ENCODE measurements around the gene MEX3A. TPM values are rescaled to one million over a fixed set of nuclear protein-coding genes. Genes with fewer than 3 reads are reported as not detected.

Gene MEX3A
- total RNA-seq, 1 experiment from 2014 or later: 5.0 TPM

GRCh38 chr1:156052862-156053767 lies 29.1 kb downstream of the MEX3A start:
- H3K4me1 Mint-ChIP-seq (ENCODE audit: low read depth, unreplicated experiment): peaks cover 33% of the 10 kb centered on the region
- DNase-seq: peak; percentile 81
- CTCF ChIA-PET: interaction anchor here (0.6 to 2.4 kb wide), 8 partner anchors 9 to 226 kb away, joined by 3 to 10 read pairs (median 3); no protein-coding TSS in a partner anchor
- no peaks in the 10 kb centered on the region for H3K27me3 Mint-ChIP-seq (ENCODE audit: unreplicated experiment)
- intact Hi-C loops (cut with micrococcal nuclease; ENCODE audit: unreplicated experiment): no loop called here
- peaks cover 70% of the 10 kb centered on the region for H3K36me3 Mint-ChIP-seq (ENCODE audit: insufficient read depth, unreplicated experiment)
- peak overlapping the region; percentile 99 for H3K4me3 Mint-ChIP-seq (ENCODE audit: low read depth, unreplicated experiment)
- BruUV-seq (replicated peaks): no TSS peak
- H3K9me3 Mint-ChIP-seq (ENCODE audit: low read depth, unreplicated experiment): no peaks in the 10 kb centered on the region
- H3K27ac Mint-ChIP-seq (ENCODE audit: unreplicated experiment): peak overlapping the region; percentile 75
- TF ChIP-seq CTCF (IDR thresholded peaks at IDR 0.05; ENCODE audit: unreplicated experiment): peak; percentile 43

GRCh38 chr1:156051011-156051725 lies 31.1 kb downstream of the MEX3A start:
- Mint-ChIP-seq H3K27ac (ENCODE audit: unreplicated experiment) (no peak overlapping the region), H3K9me3 (ENCODE audit: low read depth, unreplicated experiment) (no peaks in the 10 kb centered on the region), H3K4me3 (ENCODE audit: low read depth, unreplicated experiment) (no peak overlapping the region), H3K27me3 (ENCODE audit: unreplicated experiment) (no peaks in the 10 kb centered on the region), H3K36me3 (ENCODE audit: insufficient read depth, unreplicated experiment) (peaks cover 74% of the 10 kb centered on the region), H3K4me1 (ENCODE audit: low read depth, unreplicated experiment) (peaks cover 28% of the 10 kb centered on the region)
- no peak for TF ChIP-seq CTCF (IDR thresholded peaks at IDR 0.05; ENCODE audit: unreplicated experiment)
- CTCF ChIA-PET: interaction anchor here (0.5 to 1.1 kb wide), 3 partner anchors 15 to 639 kb away, joined by 3 to 4 read pairs (median 3); no protein-coding TSS in a partner anchor
- DNase-seq: no peak
- BruUV-seq (replicated peaks): no TSS peak
- intact Hi-C loops (cut with micrococcal nuclease; ENCODE audit: unreplicated experiment): no loop called here

- H3K27me3 Mint-ChIP-seq (ENCODE audit: unreplicated experiment): no peaks in the 10 kb centered on the region
- peaks cover 20% of the 10 kb centered on the region for H3K4me1 Mint-ChIP-seq (ENCODE audit: low read depth, unreplicated experiment)
- intact Hi-C loops (cut with micrococcal nuclease; ENCODE audit: unreplicated experiment): no loop called here
- BruUV-seq (replicated peaks): no TSS peak
- H3K9me3 Mint-ChIP-seq (ENCODE audit: low read depth, unreplicated experiment): no peaks in the 10 kb centered on the region
- no peak overlapping the region for H3K4me3 Mint-ChIP-seq (ENCODE audit: low read depth, unreplicated experiment)
- no peak for TF ChIP-seq CTCF (IDR thresholded peaks at IDR 0.05; ENCODE audit: unreplicated experiment)
- peaks cover 69% of the 10 kb centered on the region for H3K36me3 Mint-ChIP-seq (ENCODE audit: insufficient read depth, unreplicated experiment)
- DNase-seq: no peak
- H3K27ac Mint-ChIP-seq (ENCODE audit: unreplicated experiment): no peak overlapping the region
- CTCF ChIA-PET: no interaction called here
Observed at GRCh38 chr1:156050376-156050775, 31.9 kb downstream of the MEX3A start.

GRCh38 chr1:156048663-156049258 lies 33.5 kb downstream of the MEX3A start:
- no peaks in the 10 kb centered on the region for H3K9me3 Mint-ChIP-seq (ENCODE audit: low read depth, unreplicated experiment)
- H3K36me3 Mint-ChIP-seq (ENCODE audit: insufficient read depth, unreplicated experiment): peaks cover 55% of the 10 kb centered on the region
- H3K4me3 Mint-ChIP-seq (ENCODE audit: low read depth, unreplicated experiment): no peak overlapping the region
- intact Hi-C loops (cut with micrococcal nuclease; ENCODE audit: unreplicated experiment): no loop called here
- BruUV-seq (replicated peaks): no TSS peak
- no peaks in the 10 kb centered on the region for H3K27me3 Mint-ChIP-seq (ENCODE audit: unreplicated experiment)
- H3K27ac Mint-ChIP-seq (ENCODE audit: unreplicated experiment): no peak overlapping the region
- H3K4me1 Mint-ChIP-seq (ENCODE audit: low read depth, unreplicated experiment): peaks cover 19% of the 10 kb centered on the region
- CTCF ChIA-PET: no interaction called here
- no peak for TF ChIP-seq CTCF (IDR thresholded peaks at IDR 0.05; ENCODE audit: unreplicated experiment)
- DNase-seq: no peak

Data from Calu3 (cell line).